K562 (cell line): ENCODE data around the gene AGAP3. TPM values are rescaled to one million over a fixed set of nuclear protein-coding genes. Genes with fewer than 3 reads are reported as not detected.

Experiments used
- CHD1 ChIP-seq: fragments of 200-600 bp; sonication (generic); IDR thresholded peaks from one replicate; pipeline ENCODE4 v1.6.1; 2012; ENCODE audit warnings: mild to moderate bottlenecking, moderate library complexity, low read length, inconsistent platforms
- CREM ChIP-seq: IDR thresholded peaks from 2 replicates; pipeline ENCODE4 v1.6.1; 2014; ENCODE audit warnings: antibody characterized with exemption, low read depth
- FOXJ2 ChIP-seq: fragments of 200-800 bp; sonication (Bioruptor generic); IDR thresholded peaks from 2 replicates; pipeline ENCODE4 v1.6.1; 2016; ENCODE audit warnings: missing genetic modification characterization, missing compliant biosample characterization
- FUS ChIP-seq: fragments of 200-400 bp; formaldehyde crosslinking; optimal IDR thresholded peaks from 2 replicates; pipeline ENCODE3; 2017; ENCODE audit warnings: low read depth, low read length
- KLF10 ChIP-seq: fragments of 250-450 bp; sonication (Bioruptor Pico); IDR thresholded peaks from 2 replicates; pipeline ENCODE4 v1.6.1; 2021; ENCODE audit warnings: matching md5 sums
- NCOA6 ChIP-seq: fragments of 450-650 bp; IDR thresholded peaks from 2 replicates; pipeline ENCODE4 v1.6.1; 2017; ENCODE audit warnings: mild to moderate bottlenecking
- PML ChIP-seq: IDR thresholded peaks from 2 replicates; pipeline ENCODE4 v1.6.1; 2012; ENCODE audit warnings: low read length, inconsistent platforms
- RBM25 ChIP-seq: fragments of 200-400 bp; formaldehyde crosslinking; IDR thresholded peaks from 2 replicates; pipeline ENCODE4 v1.6.1; 2018; ENCODE audit warnings: low read length, low read depth, moderate library complexity; ENCODE audit not compliant: severe bottlenecking
- SP1 ChIP-seq: sonication (generic); formaldehyde crosslinking; IDR thresholded peaks from 2 replicates; pipeline ENCODE4 v1.8.1; 2022; ENCODE audit warnings: mild to moderate bottlenecking, missing genetic modification reagents
- ZNF165 ChIP-seq: fragments of 250-450 bp; sonication (Bioruptor Pico); IDR thresholded peaks from 2 replicates; pipeline ENCODE4 v1.4.0; 2020; ENCODE audit warnings: borderline replicate concordance
- ZNF551 ChIP-seq: fragments of 250-450 bp; sonication (Bioruptor Pico); IDR thresholded peaks from 2 replicates; pipeline ENCODE4 v1.5.0; 2021; ENCODE audit warnings: mild to moderate bottlenecking, moderate library complexity
- ZNF764 ChIP-seq: fragments of 250-450 bp; sonication (Bioruptor Pico); IDR thresholded peaks from 2 replicates; pipeline ENCODE4 v1.4.0; 2020; ENCODE audit warnings: low read depth, mild to moderate bottlenecking, moderate library complexity
- polyA plus RNA-seq, 8 experiments: library from polyadenylated mRNA; depleted of rRNA in 4 of 8; stranded (reverse) in 5 of 8; unstranded in 3 of 8; fragments of >200 nt; fragmentation: Nextera tagmentation in 2 of 8; fragmentation: Illumina TruSeq in 1 of 8; extraction: Ambion mirVana in 2 of 8; extraction: Trizol in 1 of 8; gene quantifications; 2 replicates each; pipeline versions ENCODE4 v1.2.1 to v1.2.3, GENCODE V29; 2011 to 2014; ENCODE audit warnings: inconsistent platforms in 1 of 8, missing spikeins in 1 of 8
- total RNA-seq, 7 experiments: library from RNA; depleted of rRNA in 6 of 7; stranded (reverse); fragments of >200 nt in 6 of 7; fragmentation: Illumina TruSeq in 2 of 7; extraction: Trizol in 2 of 7; gene quantifications; 2 replicates each; pipeline versions ENCODE4 v1.2.1 to v1.2.3, GENCODE V29; 2011 to 2021; ENCODE audit warnings: low replicate concordance in 1 of 7
- TF ChIP-seq, protein P1 (sequence below), 2 experiments: fragments of 450-650 bp; IDR thresholded peaks; 2 replicates each; pipeline ENCODE4 v1.6.1; 2016
- TF ChIP-seq, protein P2 (sequence below): conservative IDR thresholded peaks from 2 replicates; pipeline ENCODE4 v1.6.1; 2011; ENCODE audit warnings: low read depth, mild to moderate bottlenecking, low read length; ENCODE audit not compliant: control insufficient read depth
- TF ChIP-seq, protein P3 (sequence below): IDR thresholded peaks from 3 replicates; pipeline ENCODE4 v1.6.1; 2011; ENCODE audit warnings: borderline replicate concordance, mild to moderate bottlenecking; ENCODE audit not compliant: insufficient read length, insufficient read depth
- TF ChIP-seq, protein P4 (sequence below): sonication (generic); formaldehyde crosslinking; IDR thresholded peaks from 2 replicates; pipeline ENCODE4 v1.8.1; 2023; ENCODE audit warnings: mild to moderate bottlenecking, missing genetic modification reagents
- TF ChIP-seq, protein P5 (sequence below): fragments of 200-400 bp; formaldehyde crosslinking; IDR thresholded peaks from 2 replicates; pipeline ENCODE4 v1.6.1; 2017; ENCODE audit warnings: mild to moderate bottlenecking, low read depth, low read length, moderate library complexity
- TF ChIP-seq, protein P6 (sequence below), 2 experiments: fragments of 250-450 bp in 1 of 2; fragments of 450-650 bp in 1 of 2; sonication (Bioruptor Pico) in 1 of 2; IDR thresholded peaks; 2 replicates each; pipeline versions ENCODE4 v1.6.1 to v1.8.0; 2016 to 2021; ENCODE audit warnings: mild to moderate bottlenecking in 2 of 2, moderate library complexity in 2 of 2, missing compliant biosample characterization in 1 of 2, missing genetic modification characterization in 1 of 2

The AGAP3 gene
- total and polyA plus RNA-seq, 9 of the 15 experiments (the other 6 are each of a cell fraction or from before 2014, with no cell fraction given), result 3.4 to 208 (median 62.2) TPM

DNA sequence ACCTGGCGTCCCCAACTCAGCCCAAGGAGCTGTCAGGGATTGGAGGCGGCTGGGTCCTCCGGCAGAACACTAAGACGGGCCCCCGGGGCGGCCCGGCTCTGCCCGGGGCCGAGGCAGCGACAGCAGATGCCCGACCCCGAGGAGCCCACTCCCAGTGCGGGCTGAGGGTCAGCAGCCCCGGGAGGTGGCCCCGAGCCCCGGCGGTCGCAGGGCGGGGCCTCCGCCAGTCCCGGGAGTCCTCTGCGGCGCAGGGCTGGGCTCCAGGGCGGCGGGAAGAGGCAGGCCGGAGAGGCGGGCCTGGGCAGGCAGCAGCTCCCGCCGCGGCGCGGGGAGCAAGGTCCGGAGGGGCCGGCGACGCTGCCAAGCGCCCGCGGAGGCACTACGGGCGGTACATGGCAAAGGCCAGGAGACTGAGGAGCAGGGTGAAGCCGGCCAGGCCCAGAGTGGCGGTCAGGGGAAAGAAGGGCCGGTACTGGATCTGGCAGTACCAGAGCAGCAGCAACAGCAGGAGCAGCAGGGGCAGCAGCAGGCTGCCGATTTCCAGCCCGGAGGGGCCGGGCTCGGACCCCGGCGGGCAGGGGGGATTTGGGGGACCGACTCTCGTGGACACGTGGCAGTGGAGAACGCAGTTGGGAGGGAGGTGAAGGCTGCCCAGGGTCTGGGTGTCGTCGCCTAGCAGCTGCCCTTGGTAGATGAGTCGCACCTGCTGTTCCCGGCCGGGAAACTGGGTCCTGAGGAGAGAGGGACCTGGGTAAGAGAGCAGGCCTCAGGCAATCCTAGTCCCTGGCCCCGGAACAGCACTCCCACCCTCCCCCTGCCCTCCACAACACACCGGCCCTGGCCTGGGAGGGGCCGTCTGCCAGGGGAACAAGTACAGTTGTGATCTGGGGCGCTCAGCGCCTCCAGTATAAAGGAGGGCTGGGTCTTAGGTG lies 4.8 kb upstream of the AGAP3 start (continued):
- TF ChIP-seq, protein P1, sequence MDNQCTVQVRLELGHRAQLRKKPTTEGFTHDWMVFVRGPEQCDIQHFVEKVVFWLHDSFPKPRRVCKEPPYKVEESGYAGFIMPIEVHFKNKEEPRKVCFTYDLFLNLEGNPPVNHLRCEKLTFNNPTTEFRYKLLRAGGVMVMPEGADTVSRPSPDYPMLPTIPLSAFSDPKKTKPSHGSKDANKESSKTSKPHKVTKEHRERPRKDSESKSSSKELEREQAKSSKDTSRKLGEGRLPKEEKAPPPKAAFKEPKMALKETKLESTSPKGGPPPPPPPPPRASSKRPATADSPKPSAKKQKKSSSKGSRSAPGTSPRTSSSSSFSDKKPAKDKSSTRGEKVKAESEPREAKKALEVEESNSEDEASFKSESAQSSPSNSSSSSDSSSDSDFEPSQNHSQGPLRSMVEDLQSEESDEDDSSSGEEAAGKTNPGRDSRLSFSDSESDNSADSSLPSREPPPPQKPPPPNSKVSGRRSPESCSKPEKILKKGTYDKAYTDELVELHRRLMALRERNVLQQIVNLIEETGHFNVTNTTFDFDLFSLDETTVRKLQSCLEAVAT (IDR thresholded peaks at IDR 0.05), result peak in 1 of 2 experiments; percentile 38; a peak in 1 of 4 replicates
- TF ChIP-seq RBM25 (no peak), ZNF764 (0 out of 2 replicates have a peak, but pooled peaks have one; percentile 1), ZNF551 (no peak), ZNF165 (CRISPR knock-in tag) (0 out of 2 replicates have a peak, but pooled peaks have one; percentile 39), SP1 (CRISPR knock-in tag) (no peak; the same call in 1 of the 2 replicates), FOXJ2 (tag) (no peak), KLF10 (CRISPR knock-in tag) (no peak), PML (no peak), FUS (peak; percentile 60), NCOA6 (no peak), CREM (no peak), CHD1 (peak; percentile 95)
- TF ChIP-seq, protein P2, sequence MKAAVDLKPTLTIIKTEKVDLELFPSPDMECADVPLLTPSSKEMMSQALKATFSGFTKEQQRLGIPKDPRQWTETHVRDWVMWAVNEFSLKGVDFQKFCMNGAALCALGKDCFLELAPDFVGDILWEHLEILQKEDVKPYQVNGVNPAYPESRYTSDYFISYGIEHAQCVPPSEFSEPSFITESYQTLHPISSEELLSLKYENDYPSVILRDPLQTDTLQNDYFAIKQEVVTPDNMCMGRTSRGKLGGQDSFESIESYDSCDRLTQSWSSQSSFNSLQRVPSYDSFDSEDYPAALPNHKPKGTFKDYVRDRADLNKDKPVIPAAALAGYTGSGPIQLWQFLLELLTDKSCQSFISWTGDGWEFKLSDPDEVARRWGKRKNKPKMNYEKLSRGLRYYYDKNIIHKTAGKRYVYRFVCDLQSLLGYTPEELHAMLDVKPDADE, result peak; percentile 36; the same call in 1 of the 2 replicates
- TF ChIP-seq, protein P3, sequence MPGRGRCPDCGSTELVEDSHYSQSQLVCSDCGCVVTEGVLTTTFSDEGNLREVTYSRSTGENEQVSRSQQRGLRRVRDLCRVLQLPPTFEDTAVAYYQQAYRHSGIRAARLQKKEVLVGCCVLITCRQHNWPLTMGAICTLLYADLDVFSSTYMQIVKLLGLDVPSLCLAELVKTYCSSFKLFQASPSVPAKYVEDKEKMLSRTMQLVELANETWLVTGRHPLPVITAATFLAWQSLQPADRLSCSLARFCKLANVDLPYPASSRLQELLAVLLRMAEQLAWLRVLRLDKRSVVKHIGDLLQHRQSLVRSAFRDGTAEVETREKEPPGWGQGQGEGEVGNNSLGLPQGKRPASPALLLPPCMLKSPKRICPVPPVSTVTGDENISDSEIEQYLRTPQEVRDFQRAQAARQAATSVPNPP, result no peak
- TF ChIP-seq, protein P4, sequence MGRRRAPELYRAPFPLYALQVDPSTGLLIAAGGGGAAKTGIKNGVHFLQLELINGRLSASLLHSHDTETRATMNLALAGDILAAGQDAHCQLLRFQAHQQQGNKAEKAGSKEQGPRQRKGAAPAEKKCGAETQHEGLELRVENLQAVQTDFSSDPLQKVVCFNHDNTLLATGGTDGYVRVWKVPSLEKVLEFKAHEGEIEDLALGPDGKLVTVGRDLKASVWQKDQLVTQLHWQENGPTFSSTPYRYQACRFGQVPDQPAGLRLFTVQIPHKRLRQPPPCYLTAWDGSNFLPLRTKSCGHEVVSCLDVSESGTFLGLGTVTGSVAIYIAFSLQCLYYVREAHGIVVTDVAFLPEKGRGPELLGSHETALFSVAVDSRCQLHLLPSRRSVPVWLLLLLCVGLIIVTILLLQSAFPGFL (CRISPR knock-in tag), result no peak; the same call in 1 of the 2 replicates
- TF ChIP-seq, protein P5, sequence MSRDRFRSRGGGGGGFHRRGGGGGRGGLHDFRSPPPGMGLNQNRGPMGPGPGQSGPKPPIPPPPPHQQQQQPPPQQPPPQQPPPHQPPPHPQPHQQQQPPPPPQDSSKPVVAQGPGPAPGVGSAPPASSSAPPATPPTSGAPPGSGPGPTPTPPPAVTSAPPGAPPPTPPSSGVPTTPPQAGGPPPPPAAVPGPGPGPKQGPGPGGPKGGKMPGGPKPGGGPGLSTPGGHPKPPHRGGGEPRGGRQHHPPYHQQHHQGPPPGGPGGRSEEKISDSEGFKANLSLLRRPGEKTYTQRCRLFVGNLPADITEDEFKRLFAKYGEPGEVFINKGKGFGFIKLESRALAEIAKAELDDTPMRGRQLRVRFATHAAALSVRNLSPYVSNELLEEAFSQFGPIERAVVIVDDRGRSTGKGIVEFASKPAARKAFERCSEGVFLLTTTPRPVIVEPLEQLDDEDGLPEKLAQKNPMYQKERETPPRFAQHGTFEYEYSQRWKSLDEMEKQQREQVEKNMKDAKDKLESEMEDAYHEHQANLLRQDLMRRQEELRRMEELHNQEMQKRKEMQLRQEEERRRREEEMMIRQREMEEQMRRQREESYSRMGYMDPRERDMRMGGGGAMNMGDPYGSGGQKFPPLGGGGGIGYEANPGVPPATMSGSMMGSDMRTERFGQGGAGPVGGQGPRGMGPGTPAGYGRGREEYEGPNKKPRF, result no peak
- TF ChIP-seq, protein P6, sequence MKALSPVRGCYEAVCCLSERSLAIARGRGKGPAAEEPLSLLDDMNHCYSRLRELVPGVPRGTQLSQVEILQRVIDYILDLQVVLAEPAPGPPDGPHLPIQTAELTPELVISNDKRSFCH (CRISPR knock-in tag; IDR thresholded peaks at IDR 0.05), result 0 out of 2 replicates have a peak, but pooled peaks have one; percentile 24
- TF ChIP-seq, protein P6 (tag; IDR thresholded peaks at IDR 0.05), result no peak
